NCI-H82 treated with DMSO at 0.1 percent for 48 hours (cell line): Measurements from ENCODE around the gene GASK1A.
"Not testable (repeated sequence)": the region's sequence is repeated elsewhere in the genome, so short reads cannot be mapped to it uniquely, and the experiment has no call there.

Experiments used
- DNase-seq: peaks from one replicate; lab custom pipeline; 2025; ENCODE audit not compliant: unreplicated experiment; lab: John Stamatoyannopoulos, UW

GASK1A gene

DNA sequence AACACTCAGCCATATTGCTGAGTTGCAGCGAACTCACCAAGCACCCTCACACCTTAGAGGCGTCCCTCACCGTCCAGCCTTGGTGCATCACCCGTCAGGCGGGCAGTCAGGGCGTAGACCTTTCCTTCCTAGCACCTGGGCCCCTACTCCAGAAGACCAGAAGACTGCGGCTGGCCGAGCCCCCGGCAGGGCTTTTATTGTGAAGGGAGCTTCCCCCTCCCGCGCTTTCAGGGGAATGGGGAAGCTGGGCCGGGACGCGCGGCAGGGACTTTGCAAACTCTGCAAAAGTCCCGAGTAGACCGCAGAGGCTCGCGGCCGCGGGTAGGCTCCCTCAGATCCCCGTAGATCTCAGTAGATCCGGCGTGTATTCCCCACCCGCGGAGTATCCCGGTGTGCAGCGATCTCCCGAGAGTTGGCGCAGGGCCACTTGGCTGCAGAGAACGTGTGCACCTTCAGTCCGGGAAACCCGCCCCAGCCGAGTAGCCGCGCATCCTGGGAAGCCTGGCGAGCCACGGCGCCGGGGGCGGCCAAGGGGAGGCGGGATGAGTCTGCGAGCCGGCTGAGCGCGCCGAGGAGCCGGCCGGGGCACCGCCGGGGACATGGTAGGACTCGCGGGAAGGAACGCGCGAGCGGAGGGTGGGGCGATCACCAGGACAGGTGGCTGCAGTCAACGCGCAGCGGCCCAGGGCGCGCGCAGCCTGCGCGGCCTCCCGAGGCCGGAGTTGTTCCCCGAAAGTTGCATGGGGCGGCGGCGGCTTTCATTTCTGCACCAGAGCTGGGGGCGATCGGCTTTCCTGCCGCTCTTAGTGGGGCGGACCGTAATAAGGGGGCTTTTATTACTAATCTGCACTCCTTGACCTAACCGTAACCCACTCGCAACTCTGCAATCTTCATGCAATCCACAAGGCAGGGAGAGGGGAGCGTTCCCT lies at the start of gene GASK1A:
GASK1A (plus strand) TSS at position 268 of the 929 bp plus-strand sequence; CDS start at position 600, 332 bp downstream.
- no peak for DNase-seq

GRCh38 chr3:42934111-42934510 lies 45.0 kb upstream of the GASK1A start:
- no peak for DNase-seq

- no peak for DNase-seq
These were observed 44.2 kb upstream of the GASK1A start for GRCh38 chr3:42934910-42935309.

DNA sequence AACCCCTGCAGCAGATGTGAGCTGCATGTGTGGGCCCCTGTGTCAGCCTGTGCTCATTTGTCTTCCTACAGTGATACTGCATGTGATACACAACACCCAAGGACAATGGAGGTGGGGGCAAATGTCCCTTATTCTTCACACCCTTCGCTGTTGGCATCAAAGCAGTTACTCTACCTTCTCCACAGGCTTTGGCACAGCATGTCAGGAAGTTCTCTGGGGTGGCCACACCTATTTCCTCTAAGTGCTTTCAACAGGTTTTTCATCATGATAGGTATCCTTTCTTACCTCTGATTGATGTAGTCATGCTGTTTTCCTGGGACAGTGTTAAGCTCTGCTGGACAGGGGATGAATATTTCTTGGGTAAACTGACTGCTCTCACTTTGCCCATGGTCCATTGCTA lies 43.6 kb upstream of the GASK1A start:
- no peak for DNase-seq

- DNase-seq = no peak
These were observed 42.7 kb upstream of the GASK1A start for GRCh38 chr3:42936157-42936981.

GRCh38 chr3:42937334-42937733 lies 41.8 kb upstream of the GASK1A start:
- DNase-seq = no peak

DNA sequence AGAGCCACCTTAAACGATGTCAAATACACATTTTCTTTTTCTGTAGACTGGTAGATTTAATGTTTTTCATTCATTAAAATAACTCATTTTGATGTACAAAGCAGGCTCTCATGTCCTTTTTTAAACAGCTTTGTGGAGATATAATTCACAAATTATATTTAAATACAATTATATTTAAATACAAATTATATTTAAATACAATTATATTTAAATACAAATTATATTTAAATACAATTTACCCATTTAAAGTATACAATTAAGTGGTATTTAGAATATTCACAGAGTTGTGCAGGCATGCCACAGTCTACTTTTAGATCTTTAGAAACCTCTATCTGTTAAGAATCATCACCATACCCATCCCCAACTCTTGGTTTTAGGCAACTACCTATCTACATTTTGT lies 36.4 kb upstream of the GASK1A start:
- DNase-seq = no peak

GRCh38 chr3:42946050-42946449 lies 33.1 kb upstream of the GASK1A start:
- no peak for DNase-seq

DNA sequence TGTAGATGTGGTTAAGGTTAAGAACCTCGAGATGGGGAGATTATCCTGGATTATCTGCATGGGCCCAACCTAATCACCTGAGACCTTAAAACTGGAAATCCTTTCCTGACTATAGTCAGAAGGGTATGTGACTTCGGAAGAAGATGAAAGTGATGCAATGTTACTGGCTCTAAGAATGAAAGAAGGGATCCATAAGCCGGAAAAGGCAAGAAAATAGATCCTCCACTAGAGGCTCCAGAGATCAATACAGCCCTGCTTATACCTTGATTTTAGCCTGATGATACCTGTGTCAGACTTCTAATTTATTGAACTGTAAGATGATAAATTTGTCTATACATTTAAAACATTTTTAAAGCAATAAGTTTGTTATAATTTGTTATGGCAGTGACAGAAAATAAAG lies 21.5 kb upstream of the GASK1A start:
- no peak for DNase-seq

DNA sequence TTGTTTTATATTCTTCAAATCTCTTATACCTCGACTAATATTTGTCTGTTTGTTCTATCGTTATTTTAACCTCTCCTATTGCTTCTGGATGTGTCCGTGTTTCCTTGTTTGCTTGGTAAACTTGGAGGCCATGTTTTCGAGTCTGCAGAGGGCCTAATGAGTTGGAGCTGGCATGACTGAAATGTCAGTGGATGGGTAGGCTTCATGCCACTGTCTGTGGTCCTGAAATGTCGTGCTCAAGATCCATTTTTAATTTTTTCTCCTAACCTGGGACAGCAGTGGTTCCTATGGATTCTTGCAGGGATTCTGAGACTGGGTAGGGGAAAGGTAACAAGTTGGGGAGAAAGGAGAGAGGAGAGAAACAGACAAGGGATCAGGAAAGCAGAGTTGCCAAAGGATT lies 18.8 kb upstream of the GASK1A start:
- no peak for DNase-seq

DNA sequence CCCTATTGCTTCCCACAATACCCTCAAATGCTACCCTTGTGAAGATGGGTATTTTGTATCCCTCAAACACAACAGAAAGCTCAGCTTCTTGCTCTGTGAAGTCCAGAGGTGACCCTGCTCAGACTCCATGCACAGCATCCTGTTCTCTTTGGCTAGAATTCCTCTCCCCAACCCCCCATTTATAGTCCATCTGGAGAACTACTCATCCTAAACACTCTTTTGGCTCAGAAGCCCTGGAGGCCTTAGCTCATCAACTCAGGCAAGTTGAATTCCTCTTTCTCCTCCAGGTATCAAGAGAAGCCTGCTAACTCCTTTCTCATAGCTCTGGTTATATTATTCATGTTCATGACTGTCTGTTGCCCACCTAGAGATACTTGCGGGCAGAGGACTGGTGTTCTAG lies 18.3 kb upstream of the GASK1A start:
- DNase-seq = no peak

- peak; percentile 13 for DNase-seq
These were observed 17.5 kb upstream of the GASK1A start for GRCh38 chr3:42961633-42962032.

GRCh38 chr3:42963269-42963668 lies 15.8 kb upstream of the GASK1A start:
- DNase-seq = no peak

- DNase-seq = no peak
These were observed 14.8 kb upstream of the GASK1A start for GRCh38 chr3:42964266-42964665.

- DNase-seq = no peak
These were observed 8.6 kb upstream of the GASK1A start for GRCh38 chr3:42970557-42970956.

DNA sequence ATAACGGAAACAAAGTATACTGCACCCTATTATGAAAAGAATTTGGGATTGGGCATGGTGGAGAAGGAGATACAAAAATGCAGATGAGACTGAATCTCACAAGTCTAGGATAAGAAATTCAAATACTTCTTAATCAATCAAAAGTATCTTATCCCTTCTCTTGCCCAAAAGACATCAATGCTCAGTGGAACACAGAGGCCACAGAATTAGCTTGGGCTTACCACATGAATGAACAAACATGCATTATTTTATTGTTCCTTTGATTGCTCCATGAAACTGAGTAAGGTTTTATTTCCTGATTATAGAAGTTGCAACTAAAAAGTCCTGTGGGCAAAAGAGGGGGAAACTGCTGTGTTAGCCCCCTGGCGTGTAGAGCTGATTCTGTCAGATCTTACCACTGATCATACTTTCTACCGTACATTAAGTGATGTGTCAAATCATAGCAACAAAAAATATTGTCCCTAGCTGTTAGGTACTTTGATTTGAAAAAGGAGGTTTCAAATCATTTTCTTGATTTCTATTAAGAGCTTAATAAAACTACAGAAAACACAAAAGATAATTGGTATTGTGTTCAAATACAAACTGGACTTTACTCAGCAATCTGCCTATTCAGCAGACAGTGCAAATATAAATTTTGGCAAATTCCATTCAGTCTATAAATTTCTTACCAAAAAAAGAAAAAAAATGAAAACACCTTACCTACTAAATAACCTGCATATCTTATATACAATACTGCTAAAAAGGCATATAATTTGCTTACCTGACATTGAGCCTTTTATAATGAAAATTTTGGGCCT lies 7.9 kb upstream of the GASK1A start:
- no peak for DNase-seq

GRCh38 chr3:42974906-42975305 lies 4.2 kb upstream of the GASK1A start:
- not testable (repeated sequence) for DNase-seq

GRCh38 chr3:42975456-42975855 lies 3.7 kb upstream of the GASK1A start:
- no peak for DNase-seq

DNA sequence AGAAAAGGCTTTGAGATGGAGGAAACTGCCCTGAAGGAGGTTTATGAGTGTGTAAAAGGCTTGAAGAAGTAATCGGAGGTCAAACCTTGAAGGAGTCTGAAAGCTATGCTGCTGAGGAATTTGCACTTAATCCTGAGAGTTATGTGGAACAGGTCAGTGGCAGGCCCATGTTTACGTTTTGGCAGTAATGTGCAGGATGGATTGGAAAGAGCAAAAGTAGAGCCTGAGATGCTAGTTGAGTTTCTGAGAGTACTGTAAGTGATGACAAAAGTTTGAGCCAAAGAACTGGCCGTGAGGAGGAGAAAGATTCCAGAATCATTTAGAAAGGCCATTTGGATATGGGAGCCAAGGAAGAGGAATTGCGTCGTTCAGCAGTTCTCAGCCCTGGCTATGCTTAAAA lies 3.2 kb upstream of the GASK1A start:
- DNase-seq = no peak

- no peak for DNase-seq
These were observed 1.1 kb downstream of the GASK1A start for GRCh38 chr3:42980209-42980608.

DNA sequence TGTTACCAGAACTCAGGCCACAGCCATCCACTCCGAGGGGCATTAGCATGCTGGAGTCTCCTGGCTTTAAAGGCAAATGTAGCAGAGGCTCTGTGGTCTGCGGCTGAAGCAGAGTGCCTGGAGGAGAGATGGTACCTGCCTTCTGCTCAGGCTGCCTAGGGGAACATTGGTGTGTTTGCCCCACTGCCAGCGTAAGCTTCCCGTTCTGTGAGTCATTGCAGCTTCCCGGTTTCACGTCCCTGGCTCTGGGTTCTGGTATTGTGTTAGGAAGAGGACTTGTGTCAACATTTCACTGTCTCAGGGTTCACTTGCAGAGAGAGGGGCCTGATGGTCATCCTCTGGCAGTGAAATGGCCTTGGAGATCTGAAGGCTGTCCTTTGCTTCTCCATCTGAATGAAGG lies 1.8 kb downstream of the GASK1A start:
- DNase-seq = no peak
